CD14-positive monocyte (primary cell): ENCODE measurements around the gene ADK. TPM values are rescaled to one million over a fixed set of nuclear protein-coding genes. Genes with fewer than 3 reads are reported as not detected.

Experiments used
- DNase-seq, 3 donors: peaks; one replicate each; pipeline ENCODE4 v3.0.0-alpha.2; 2011 to 2022
- H2AFZ ChIP-seq: 2 replicates; pipeline ENCODE4 v1.6.0; 2012; ENCODE audit warnings: mild to moderate bottlenecking, low read depth, low read length, inconsistent platforms; ENCODE audit not compliant: insufficient read depth, poor library complexity, severe bottlenecking
- H3K27ac ChIP-seq, 2 donors: 1 replicate in 1 of 2; 2 replicates in 1 of 2; pipeline ENCODE4 v1.5.1; 2012 to 2013; ENCODE audit warnings: low read length in 2 of 2, control low read depth in 1 of 2, inconsistent platforms in 1 of 2, low read depth in 1 of 2, mild to moderate bottlenecking in 1 of 2
- H3K27me3 ChIP-seq, 2 donors: one replicate each; pipeline versions ENCODE4 v1.6.0 to v1.6.1; 2011 to 2013; ENCODE audit warnings: low read length in 2 of 2; ENCODE audit not compliant: control insufficient read depth in 2 of 2, insufficient read depth in 2 of 2
- H3K36me3 ChIP-seq, 2 donors: replicated peaks in 1 of 2; 1 replicate in 1 of 2; 2 replicates in 1 of 2; pipeline versions ENCODE4 v1.5.1 to v1.6.1; 2012 to 2013; ENCODE audit warnings: low read length in 2 of 2, control low read depth in 1 of 2, inconsistent platforms in 1 of 2, mild to moderate bottlenecking in 1 of 2; ENCODE audit not compliant: insufficient read depth in 2 of 2, control insufficient read depth in 1 of 2
- H3K4me1 ChIP-seq, 2 donors: 1 replicate in 1 of 2; 2 replicates in 1 of 2; pipeline versions ENCODE4 v1.5.1 to v1.6.1; 2012 to 2013; ENCODE audit warnings: low read length in 2 of 2, control low read depth in 1 of 2, inconsistent platforms in 1 of 2, mild to moderate bottlenecking in 1 of 2, moderate library complexity in 1 of 2; ENCODE audit not compliant: insufficient read depth in 2 of 2, control insufficient read depth in 1 of 2
- H3K4me2 ChIP-seq: replicated peaks from 2 replicates; pipeline ENCODE3; 2012; ENCODE audit warnings: low read length, moderate library complexity, mild to moderate bottlenecking; ENCODE audit not compliant: poor library complexity, severe bottlenecking; ENCODE audit errors: extremely low read depth
- H3K4me3 ChIP-seq, 3 experiments: fragments of 200-600 bp in 1 of 3; sonication (generic) in 1 of 3; replicated peaks in 1 of 3; 1 replicate in 2 of 3; 2 replicates in 1 of 3; pipeline ENCODE4 v1.5.1; 2011 to 2013; ENCODE audit warnings: low read length in 3 of 3, mild to moderate bottlenecking in 3 of 3, control low read depth in 2 of 3, low read depth in 2 of 3, inconsistent platforms in 1 of 3, moderate library complexity in 1 of 3
- H3K79me2 ChIP-seq: 2 replicates; pipeline ENCODE4 v1.6.0; 2012; ENCODE audit warnings: mild to moderate bottlenecking, control low read depth, inconsistent platforms, low read length, moderate library complexity; ENCODE audit not compliant: insufficient read depth
- H3K9ac ChIP-seq: 2 replicates; pipeline ENCODE4 v1.6.0; 2017; ENCODE audit warnings: low read length, mild to moderate bottlenecking; ENCODE audit not compliant: insufficient read depth, poor library complexity, severe bottlenecking
- H3K9me3 ChIP-seq, 2 donors: replicated peaks in 1 of 2; 1 replicate in 1 of 2; 2 replicates in 1 of 2; pipeline versions ENCODE4 v1.5.1 to v1.6.1; 2012 to 2013; ENCODE audit warnings: low read length in 2 of 2, control low read depth in 1 of 2; ENCODE audit not compliant: control insufficient read depth in 1 of 2, insufficient read depth in 1 of 2
- H4K20me1 ChIP-seq: 2 replicates; pipeline ENCODE4 v1.6.0; 2012; ENCODE audit warnings: mild to moderate bottlenecking, low read length, control low read depth, moderate library complexity; ENCODE audit not compliant: insufficient read depth
- H3K27ac Mint-ChIP-seq, 7 donors: one replicate each; pipeline ENCODE4 v1.8.0; 2020; ENCODE audit warnings: mild to moderate bottlenecking in 7 of 7, mixed read lengths in 7 of 7, moderate library complexity in 6 of 7, inconsistent platforms in 2 of 7
- H3K27me3 Mint-ChIP-seq, 3 donors: one replicate each; pipeline ENCODE4 v1.8.0; 2021 to 2022; ENCODE audit warnings: low read depth in 3 of 3, mild to moderate bottlenecking in 3 of 3, mixed read lengths in 3 of 3, moderate library complexity in 3 of 3, inconsistent platforms in 1 of 3
- H3K36me3 Mint-ChIP-seq, 2 donors: one replicate each; pipeline ENCODE4 v1.8.0; 2020; ENCODE audit warnings: mixed read lengths in 2 of 2, inconsistent platforms in 1 of 2, mild to moderate bottlenecking in 1 of 2
- H3K4me1 Mint-ChIP-seq: one replicate; pipeline ENCODE4 v1.8.0; 2020; ENCODE audit warnings: mild to moderate bottlenecking, mixed read lengths
- H3K4me3 Mint-ChIP-seq, 2 donors: one replicate each; pipeline ENCODE4 v1.8.0; 2020; ENCODE audit warnings: mild to moderate bottlenecking in 2 of 2, mixed read lengths in 2 of 2, moderate library complexity in 1 of 2
- H3K9me3 Mint-ChIP-seq, 7 donors: one replicate each; pipeline ENCODE4 v1.8.0; 2020 to 2022; ENCODE audit warnings: mixed read lengths in 7 of 7, mild to moderate bottlenecking in 6 of 7, moderate library complexity in 6 of 7, inconsistent platforms in 2 of 7
- WGBS: methylation state at CpG from one replicate; pipeline ENCODE4 v1.1.5; 2013; ENCODE audit warnings: missing lambda C conversion rate; ENCODE audit not compliant: insufficient coverage; 5-methylcytosine and 5-hydroxymethylcytosine counted together
- intact Hi-C, 2 donors: fragments of 100-400 bp; cut with micrococcal nuclease; formaldehyde crosslinking; loops; one replicate each; pipeline versions ENCODE4 v1.15.0 to v1.15.1; 2023
- polyA plus RNA-seq, 3 donors: library from polyadenylated mRNA; depleted of rRNA in 1 of 3; unstranded in 2 of 3; stranded (reverse) in 1 of 3; fragments of 300-500 nt in 2 of 3; fragments of >200 nt in 1 of 3; fragmentation: Illumina TruSeq in 2 of 3; gene quantifications; 1 replicate in 2 of 3; 2 replicates in 1 of 3; pipeline ENCODE4 v1.2.3, GENCODE V29; 2012 to 2021
- TF ChIP-seq, protein P1 (sequence below): fragments of 200-600 bp; IDR thresholded peaks from one replicate; pipeline ENCODE4 v1.8.0; 2022; ENCODE audit warnings: antibody characterized with exemption, mild to moderate bottlenecking

Gene ADK
- polyA plus RNA-seq, 3 donors = 6.4 to 38.2 (median 35.7) TPM

DNA sequence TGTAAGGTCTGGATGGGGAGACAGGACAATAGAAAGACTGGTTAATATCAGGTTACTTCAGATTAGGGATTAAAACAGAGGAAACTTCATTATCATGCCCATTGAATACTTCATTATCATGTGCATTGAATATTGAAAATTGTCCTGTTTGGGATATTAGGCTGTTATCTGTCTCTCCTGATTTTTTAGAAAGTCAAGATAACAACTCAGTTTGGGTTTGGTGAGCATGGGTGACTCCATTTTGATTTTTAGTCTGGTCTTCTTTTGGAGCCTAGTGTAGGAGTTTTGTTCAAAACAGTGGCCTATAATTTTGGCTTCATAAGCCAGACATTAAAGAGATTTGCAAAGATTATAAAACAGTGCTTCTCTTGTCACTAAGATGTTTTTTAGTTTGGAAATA is 95.5 kb downstream of the ADK start:
- no peaks in the 10 kb centered on the region for H3K27me3 ChIP-seq
- H3K79me2 ChIP-seq = no peaks in the 10 kb centered on the region
- no peaks in the 10 kb centered on the region for H3K9me3 ChIP-seq
- no peak overlapping the region for H3K4me3 Mint-ChIP-seq
- H3K9ac ChIP-seq = no peak overlapping the region
- no peak overlapping the region for H3K27ac ChIP-seq
- no peak for DNase-seq
- no peaks in the 10 kb centered on the region for H3K9me3 Mint-ChIP-seq
- TF ChIP-seq, protein P1, sequence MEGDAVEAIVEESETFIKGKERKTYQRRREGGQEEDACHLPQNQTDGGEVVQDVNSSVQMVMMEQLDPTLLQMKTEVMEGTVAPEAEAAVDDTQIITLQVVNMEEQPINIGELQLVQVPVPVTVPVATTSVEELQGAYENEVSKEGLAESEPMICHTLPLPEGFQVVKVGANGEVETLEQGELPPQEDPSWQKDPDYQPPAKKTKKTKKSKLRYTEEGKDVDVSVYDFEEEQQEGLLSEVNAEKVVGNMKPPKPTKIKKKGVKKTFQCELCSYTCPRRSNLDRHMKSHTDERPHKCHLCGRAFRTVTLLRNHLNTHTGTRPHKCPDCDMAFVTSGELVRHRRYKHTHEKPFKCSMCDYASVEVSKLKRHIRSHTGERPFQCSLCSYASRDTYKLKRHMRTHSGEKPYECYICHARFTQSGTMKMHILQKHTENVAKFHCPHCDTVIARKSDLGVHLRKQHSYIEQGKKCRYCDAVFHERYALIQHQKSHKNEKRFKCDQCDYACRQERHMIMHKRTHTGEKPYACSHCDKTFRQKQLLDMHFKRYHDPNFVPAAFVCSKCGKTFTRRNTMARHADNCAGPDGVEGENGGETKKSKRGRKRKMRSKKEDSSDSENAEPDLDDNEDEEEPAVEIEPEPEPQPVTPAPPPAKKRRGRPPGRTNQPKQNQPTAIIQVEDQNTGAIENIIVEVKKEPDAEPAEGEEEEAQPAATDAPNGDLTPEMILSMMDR = no peak
- H3K4me2 ChIP-seq = no peak overlapping the region
- H3K27me3 Mint-ChIP-seq = no peaks in the 10 kb centered on the region
- no peak overlapping the region for H2AFZ ChIP-seq
- H3K4me1 ChIP-seq = no peaks in the 10 kb centered on the region
- no peak overlapping the region for H3K27ac Mint-ChIP-seq
- peaks cover 8 to 10% of the 10 kb centered on the region in 2 donors for H3K36me3 ChIP-seq
- no peak overlapping the region for H3K4me3 ChIP-seq
- H3K4me1 Mint-ChIP-seq = no peaks in the 10 kb centered on the region
- H3K36me3 Mint-ChIP-seq = peaks cover 10% of the 10 kb centered on the region in 2 donors
- intact Hi-C loops = loop anchor here (5.0 kb wide), 2 partner anchors 851 to 991 kb away; partner anchors contain the start of gene COMTD1 (in 1 of the 2)
- no peaks in the 10 kb centered on the region for H4K20me1 ChIP-seq

DNA sequence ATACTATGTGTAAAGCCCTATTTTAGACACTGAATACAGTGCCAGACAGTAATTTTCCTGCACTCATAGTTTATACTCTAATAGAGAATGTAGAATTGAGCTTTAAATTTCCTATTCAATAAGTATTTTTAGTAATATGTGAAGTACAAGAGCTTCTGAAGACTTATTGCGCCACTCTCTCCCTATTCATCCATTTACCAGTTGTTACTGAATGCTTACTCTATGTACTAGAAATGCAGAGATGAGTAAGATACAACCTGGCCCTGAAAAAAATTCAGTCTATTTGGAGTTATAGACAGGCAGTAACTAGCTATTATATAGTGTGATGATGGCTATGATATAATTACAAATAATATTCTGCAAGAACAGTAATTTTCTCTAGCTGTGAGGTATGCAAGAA is 98.8 kb downstream of the ADK start:
- Histone ChIP-seq H3K9ac (no peak overlapping the region), H3K9me3 (no peaks in the 10 kb centered on the region), H3K27me3 (no peaks in the 10 kb centered on the region), H3K4me3 (no peak overlapping the region), H2AFZ (no peak overlapping the region), H3K4me2 (no peak overlapping the region), H3K4me1 (peaks cover 0 to under 1% of the 10 kb centered on the region in 2 donors), H3K36me3 (no peaks in the 10 kb centered on the region), H3K79me2 (no peaks in the 10 kb centered on the region), H3K27ac (no peak overlapping the region), H4K20me1 (no peaks in the 10 kb centered on the region)
- Mint-ChIP-seq H3K36me3 (peaks cover 3% of the 10 kb centered on the region in 2 donors), H3K27me3 (no peaks in the 10 kb centered on the region), H3K9me3 (no peaks in the 10 kb centered on the region), H3K27ac (no peak overlapping the region), H3K4me1 (peaks cover under 1% of the 10 kb centered on the region), H3K4me3 (no peak overlapping the region)
- intact Hi-C loops = loop anchor here (5.0 kb wide), 2 partner anchors 847 to 987 kb away; partner anchors contain the start of gene COMTD1 (in 1 of the 2)
- TF ChIP-seq, protein P1 = no peak
- no peak for DNase-seq
- no CpG with 5 or more reads among the region's 1 CpG for WGBS
